GM13976 (cell line): ENCODE measurements around the gene CLEC4G.
A peak's percentile ranks its signal among the peaks of the same experiment; 100 is the strongest.

ENCODE experiments used
- DNase-seq: peaks from one replicate; pipeline ENCODE4 v3.0.0; 2012; ENCODE audit warnings: low spot score
- CTCF ChIP-seq: IDR thresholded peaks from 2 replicates; pipeline ENCODE4 v1.5.1; 2012; ENCODE audit warnings: borderline replicate concordance, mild to moderate bottlenecking; ENCODE audit not compliant: insufficient read depth; ENCODE audit errors: extremely low read depth, missing control alignments, control extremely low read depth
- in situ Hi-C: fragments of 300-500 bp; cut with MboI; formaldehyde crosslinking; loops from one replicate; pipeline ENCODE4 v1.12.0; 2022; ENCODE audit warnings: low sequenced_read_pairs, mixed read lengths, inconsistent platforms; ENCODE audit not compliant: unreplicated experiment

The CLEC4G gene

GRCh38 chr19:7730286-7731217 lies 1.4 kb downstream of the CLEC4G start:
- TF ChIP-seq CTCF, result no peak
- in situ Hi-C loops, result no loop called here
- no peak for DNase-seq

GRCh38 chr19:7729831-7730285 lies 2.1 kb downstream of the CLEC4G start:
- TF ChIP-seq CTCF, result no peak
- no peak for DNase-seq
- in situ Hi-C loops, result no loop called here

GRCh38 chr19:7729211-7729610 lies 2.7 kb downstream of the CLEC4G start:
- TF ChIP-seq CTCF, result no peak
- DNase-seq, result no peak
- in situ Hi-C loops, result no loop called here

GRCh38 chr19:7725791-7726190 lies 6.1 kb downstream of the CLEC4G start:
- in situ Hi-C loops, result no loop called here
- TF ChIP-seq CTCF, result peak; percentile 3
- peak; percentile 63 for DNase-seq

GRCh38 chr19:7722231-7722651 lies 9.7 kb downstream of the CLEC4G start:
- no peak for DNase-seq
- no peak for TF ChIP-seq CTCF
- in situ Hi-C loops, result no loop called here

GRCh38 chr19:7720351-7720750 lies 11.6 kb downstream of the CLEC4G start:
- TF ChIP-seq CTCF, result no peak
- DNase-seq, result no peak
- in situ Hi-C loops, result no loop called here
